Upper lobe of right lung (tissue), 1 donor: ENCODE data around the gene RPUSD4. TPM values are rescaled to one million over a fixed set of nuclear protein-coding genes. Genes with fewer than 3 reads are reported as not detected.

Experiments used
- ATAC-seq: fragments of 200-7000 bp; cut with Tn5 transposase; one replicate; pipeline ENCODE4 v1.9.1; 2020; ENCODE audit warnings: mild to moderate bottlenecking, moderate library complexity
- DNase-seq: peaks from one replicate; pipeline ENCODE4 v3.0.0-alpha.2; 2020
- H3K27ac ChIP-seq: fragments of 200-600 bp; one replicate; pipeline ENCODE4 v1.8.0; 2022
- H3K27me3 ChIP-seq: fragments of 200-600 bp; one replicate; pipeline ENCODE4 v1.8.0; 2022; ENCODE audit warnings: mild to moderate bottlenecking
- H3K36me3 ChIP-seq: fragments of 200-600 bp; one replicate; pipeline ENCODE4 v1.8.0; 2022
- H3K4me1 ChIP-seq: fragments of 200-600 bp; one replicate; pipeline ENCODE4 v1.8.0; 2022
- H3K4me3 ChIP-seq: fragments of 200-600 bp; one replicate; pipeline ENCODE4 v1.8.0; 2022; ENCODE audit warnings: mild to moderate bottlenecking
- H3K9me3 ChIP-seq: fragments of 200-600 bp; one replicate; pipeline ENCODE4 v1.8.0; 2022
- CTCF ChIP-seq: fragments of 200-600 bp; IDR thresholded peaks from one replicate; pipeline ENCODE4 v1.8.0; 2022; ENCODE audit warnings: antibody characterized with exemption
- intact Hi-C: fragments of 100-400 bp; cut with DNase I; formaldehyde crosslinking; loops from one replicate; pipeline ENCODE4 v1.11.0; 2022
- total RNA-seq: library from RNA; stranded (reverse); fragmentation: NEBNext Ultra II Directional; extraction: Animal tissue kit (Norgen Biotek cat#: 25700); gene quantifications from one replicate; pipeline ENCODE4 v1.2.1, GENCODE V29; 2021
- donor health status: DM: no; HTN: yes; CAD: no; lungs with severe emphysema.

RPUSD4 gene
- total RNA-seq, 1 donor from 2014 or later = 21.6 TPM

DNA sequence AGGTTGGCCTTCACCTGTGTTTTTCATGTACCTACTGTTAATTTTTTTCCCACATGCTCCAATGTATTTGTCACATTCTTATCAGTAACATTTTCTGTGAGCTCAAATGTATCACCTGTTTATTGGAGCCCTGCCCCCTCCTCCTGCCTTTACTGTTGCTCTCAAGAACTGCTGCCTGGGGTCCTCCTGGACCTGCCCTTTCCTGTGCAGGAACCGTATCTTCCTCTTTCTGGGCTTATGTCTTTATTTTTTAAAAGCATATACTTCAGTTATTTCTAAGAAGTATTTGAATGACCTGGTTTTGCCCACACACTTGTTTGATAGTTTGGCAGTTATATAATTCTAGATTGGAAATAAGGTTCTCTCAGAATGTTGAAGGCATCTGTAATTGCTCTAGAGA, 6.0 kb upstream of the RPUSD4 start:
- ATAC-seq = no peak
- Histone ChIP-seq H3K27ac (no peak overlapping the region), H3K4me3 (no peak overlapping the region), H3K4me1 (peaks cover 17% of the 10 kb centered on the region), H3K36me3 (no peaks in the 10 kb centered on the region), H3K27me3 (no peaks in the 10 kb centered on the region), H3K9me3 (no peaks in the 10 kb centered on the region)
- intact Hi-C loops = no loop called here
- no peak for DNase-seq
- TF ChIP-seq CTCF = no peak

- ATAC-seq (no peak), DNase-seq (no peak)
- intact Hi-C loops = no loop called here
- Histone ChIP-seq H3K9me3 (no peaks in the 10 kb centered on the region), H3K4me1 (peaks cover 17% of the 10 kb centered on the region), H3K4me3 (no peak overlapping the region), H3K36me3 (no peaks in the 10 kb centered on the region), H3K27ac (no peak overlapping the region), H3K27me3 (no peaks in the 10 kb centered on the region)
- TF ChIP-seq CTCF = no peak
Measured at GRCh38 chr11:126216526-126217305, 5.3 kb upstream of the RPUSD4 start.

- Histone ChIP-seq H3K27me3 (no peaks in the 10 kb centered on the region), H3K9me3 (no peaks in the 10 kb centered on the region), H3K4me3 (peak overlapping the region; percentile 2), H3K27ac (peak overlapping the region; percentile 12), H3K36me3 (no peaks in the 10 kb centered on the region), H3K4me1 (peaks cover 19% of the 10 kb centered on the region)
- intact Hi-C loops = no loop called here
- DNase-seq (no peak), ATAC-seq (no peak)
- TF ChIP-seq CTCF = no peak
Measured at GRCh38 chr11:126214841-126215240, 3.4 kb upstream of the RPUSD4 start.

DNA sequence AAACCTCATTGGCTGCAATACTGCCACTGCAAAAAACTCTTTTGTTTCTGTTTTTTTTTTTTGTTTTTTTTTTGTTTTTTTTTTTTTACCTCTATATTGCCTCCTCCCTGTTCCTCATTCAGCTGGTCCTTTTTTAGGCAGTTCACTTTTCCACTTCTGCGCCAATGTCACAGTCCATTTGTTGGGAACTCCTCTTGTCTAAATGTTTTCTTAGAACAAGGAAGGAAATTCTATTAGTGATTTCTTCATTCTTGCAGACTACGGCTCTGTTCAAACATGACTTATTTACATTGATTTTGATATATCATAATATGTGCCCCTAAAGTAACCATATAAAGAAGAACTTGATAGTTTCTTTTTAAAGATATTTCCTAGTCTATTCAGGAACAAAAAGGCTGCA, 3.0 kb upstream of the RPUSD4 start:
- DNase-seq (no peak), ATAC-seq (no peak)
- H3K9me3 ChIP-seq = no peaks in the 10 kb centered on the region
- peak overlapping the region; percentile 12 for H3K27ac ChIP-seq
- H3K27me3 ChIP-seq = no peaks in the 10 kb centered on the region
- TF ChIP-seq CTCF = no peak
- H3K36me3 ChIP-seq = peaks cover 1% of the 10 kb centered on the region
- intact Hi-C loops = no loop called here
- no peak overlapping the region for H3K4me3 ChIP-seq
- peaks cover 15% of the 10 kb centered on the region for H3K4me1 ChIP-seq

- DNase-seq (no peak), ATAC-seq (no peak)
- H3K36me3 ChIP-seq = peaks cover 16% of the 10 kb centered on the region
- peak overlapping the region; percentile 82 for H3K27ac ChIP-seq
- peaks cover 11% of the 10 kb centered on the region for H3K4me1 ChIP-seq
- intact Hi-C loops = no loop called here
- no peak for TF ChIP-seq CTCF
- H3K27me3 ChIP-seq = no peaks in the 10 kb centered on the region
- H3K4me3 ChIP-seq = peak overlapping the region; percentile 76
- no peaks in the 10 kb centered on the region for H3K9me3 ChIP-seq
Measured at GRCh38 chr11:126212089-126212660, 725 bp upstream of the RPUSD4 start.
